ENCODE measurements around the gene ABHD12B. TPM values are rescaled to one million over a fixed set of nuclear protein-coding genes. Genes with fewer than 3 reads are reported as not detected.

The ABHD12B gene
- total and polyA plus RNA-seq, 2 of the 13 experiments (the other 11 are each of a cell fraction or from before 2014, with no cell fraction given), result not detected

DNA sequence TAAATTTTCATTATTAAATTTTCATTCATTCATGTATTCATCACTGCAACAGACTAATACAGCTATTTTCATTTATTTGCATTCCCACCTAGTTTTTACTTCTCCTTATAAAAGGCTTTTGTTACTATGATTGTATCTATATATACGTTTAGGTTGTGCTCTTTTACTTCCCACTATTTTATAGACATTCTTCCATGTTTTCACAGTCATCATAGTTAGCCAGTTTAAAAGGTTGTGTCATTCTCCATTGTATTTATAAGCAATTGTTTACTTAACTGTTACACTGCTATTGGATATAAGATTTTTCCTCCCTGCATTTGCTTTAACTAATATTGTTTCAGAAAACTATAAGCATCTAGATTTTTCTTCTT, 12.0 kb downstream of the ABHD12B start (continued):
- TF ChIP-seq, protein P1, sequence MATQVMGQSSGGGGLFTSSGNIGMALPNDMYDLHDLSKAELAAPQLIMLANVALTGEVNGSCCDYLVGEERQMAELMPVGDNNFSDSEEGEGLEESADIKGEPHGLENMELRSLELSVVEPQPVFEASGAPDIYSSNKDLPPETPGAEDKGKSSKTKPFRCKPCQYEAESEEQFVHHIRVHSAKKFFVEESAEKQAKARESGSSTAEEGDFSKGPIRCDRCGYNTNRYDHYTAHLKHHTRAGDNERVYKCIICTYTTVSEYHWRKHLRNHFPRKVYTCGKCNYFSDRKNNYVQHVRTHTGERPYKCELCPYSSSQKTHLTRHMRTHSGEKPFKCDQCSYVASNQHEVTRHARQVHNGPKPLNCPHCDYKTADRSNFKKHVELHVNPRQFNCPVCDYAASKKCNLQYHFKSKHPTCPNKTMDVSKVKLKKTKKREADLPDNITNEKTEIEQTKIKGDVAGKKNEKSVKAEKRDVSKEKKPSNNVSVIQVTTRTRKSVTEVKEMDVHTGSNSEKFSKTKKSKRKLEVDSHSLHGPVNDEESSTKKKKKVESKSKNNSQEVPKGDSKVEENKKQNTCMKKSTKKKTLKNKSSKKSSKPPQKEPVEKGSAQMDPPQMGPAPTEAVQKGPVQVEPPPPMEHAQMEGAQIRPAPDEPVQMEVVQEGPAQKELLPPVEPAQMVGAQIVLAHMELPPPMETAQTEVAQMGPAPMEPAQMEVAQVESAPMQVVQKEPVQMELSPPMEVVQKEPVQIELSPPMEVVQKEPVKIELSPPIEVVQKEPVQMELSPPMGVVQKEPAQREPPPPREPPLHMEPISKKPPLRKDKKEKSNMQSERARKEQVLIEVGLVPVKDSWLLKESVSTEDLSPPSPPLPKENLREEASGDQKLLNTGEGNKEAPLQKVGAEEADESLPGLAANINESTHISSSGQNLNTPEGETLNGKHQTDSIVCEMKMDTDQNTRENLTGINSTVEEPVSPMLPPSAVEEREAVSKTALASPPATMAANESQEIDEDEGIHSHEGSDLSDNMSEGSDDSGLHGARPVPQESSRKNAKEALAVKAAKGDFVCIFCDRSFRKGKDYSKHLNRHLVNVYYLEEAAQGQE (IDR thresholded peaks at IDR 0.05; ENCODE audit: borderline replicate concordance in 1 of 2, low read depth in 1 of 2, low read length in 2 of 2), result no peak
- no peak for TF ChIP-seq SNRNP70 (IDR thresholded peaks at IDR 0.05; ENCODE audit: low read depth, low read length)

DNA sequence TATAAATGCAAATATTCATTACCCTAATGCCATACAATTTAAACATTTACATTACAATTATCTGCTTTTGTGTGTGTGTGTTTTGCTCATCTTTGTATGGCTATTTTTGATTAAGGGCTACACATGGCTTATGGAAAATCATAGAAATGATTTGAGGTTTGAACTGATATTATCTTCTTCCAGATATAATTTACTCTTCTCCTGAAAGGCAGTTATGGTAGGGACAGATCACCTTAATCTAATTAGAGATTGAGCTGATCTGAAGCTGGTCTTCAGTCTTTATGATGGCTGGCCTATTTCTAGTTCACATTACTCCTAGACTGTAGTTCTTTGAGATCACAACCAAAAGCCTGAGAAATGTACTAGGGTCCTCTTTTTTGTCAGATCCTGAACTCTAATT, 15.6 kb downstream of the ABHD12B start:
- Histone ChIP-seq H3K4me2 (ENCODE audit: low read depth, low read length) (no peak overlapping the region), H3K36me3 (replicated peaks in 1 of 2; ENCODE audit: control insufficient read depth in 1 of 2, insufficient read depth in 2 of 2, low read length in 2 of 2) (no peaks in the 10 kb centered on the region), H4K20me1 (ENCODE audit: insufficient read depth, low read length) (no peaks in the 10 kb centered on the region), H3K79me2 (ENCODE audit: insufficient read depth, low read length) (no peaks in the 10 kb centered on the region), H3K4me3 (replicated peaks in 1 of 3; ENCODE audit: insufficient read depth in 1 of 3, low read depth in 2 of 3, low read length in 3 of 3) (no peak overlapping the region), H3K9ac (ENCODE audit: insufficient read depth, low read depth, low read length) (no peak overlapping the region), H3K9me3 (ENCODE audit: low read length) (no peaks in the 10 kb centered on the region), H3K27me3 (ENCODE audit: control insufficient read depth in 1 of 2, insufficient read depth in 2 of 2, low read length in 2 of 2) (no peaks in the 10 kb centered on the region), H3K4me1 (ENCODE audit: insufficient read depth, low read length) (peaks cover 22% of the 10 kb centered on the region), H3K27ac (ENCODE audit: extremely low read length, insufficient read depth, low read length) (no peak overlapping the region), H2AFZ (ENCODE audit: low read length) (no peak overlapping the region)
- BruUV-seq (replicated peaks), result no TSS peak
- TF ChIP-seq, protein P2, sequence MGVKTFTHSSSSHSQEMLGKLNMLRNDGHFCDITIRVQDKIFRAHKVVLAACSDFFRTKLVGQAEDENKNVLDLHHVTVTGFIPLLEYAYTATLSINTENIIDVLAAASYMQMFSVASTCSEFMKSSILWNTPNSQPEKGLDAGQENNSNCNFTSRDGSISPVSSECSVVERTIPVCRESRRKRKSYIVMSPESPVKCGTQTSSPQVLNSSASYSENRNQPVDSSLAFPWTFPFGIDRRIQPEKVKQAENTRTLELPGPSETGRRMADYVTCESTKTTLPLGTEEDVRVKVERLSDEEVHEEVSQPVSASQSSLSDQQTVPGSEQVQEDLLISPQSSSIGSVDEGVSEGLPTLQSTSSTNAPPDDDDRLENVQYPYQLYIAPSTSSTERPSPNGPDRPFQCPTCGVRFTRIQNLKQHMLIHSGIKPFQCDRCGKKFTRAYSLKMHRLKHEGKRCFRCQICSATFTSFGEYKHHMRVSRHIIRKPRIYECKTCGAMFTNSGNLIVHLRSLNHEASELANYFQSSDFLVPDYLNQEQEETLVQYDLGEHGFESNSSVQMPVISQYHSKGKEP (CRISPR knock-in tag; IDR thresholded peaks at IDR 0.05), result no peak
- TF ChIP-seq ZNF772 (CRISPR knock-in tag; IDR thresholded peaks at IDR 0.05) (no peak), JARID2 (CRISPR knock-in tag; IDR thresholded peaks at IDR 0.05; ENCODE audit: insufficient replicate concordance) (no peak), TCF7 (IDR thresholded peaks at IDR 0.05; ENCODE audit: low read depth) (no peak), ZNF788 (CRISPR knock-in tag; IDR thresholded peaks at IDR 0.05; ENCODE audit: borderline replicate concordance) (no peak), ZNF839 (CRISPR knock-in tag; IDR thresholded peaks at IDR 0.05; ENCODE audit: borderline replicate concordance) (no peak), HHEX (CRISPR knock-in tag; IDR thresholded peaks at IDR 0.05) (no peak)
- ChIA-PET CTCF (ENCODE audit: low intra/inter-chr PET ratio, low total read pairs) (no interaction called here), POLR2A (no interaction called here)
- intact Hi-C loops (cut with micrococcal nuclease; ENCODE audit: unreplicated experiment) (no loop called here), in situ Hi-C loops (cut with HindIII; ENCODE audit: extremely low pct_ligation_motif_present, low pct_unique_long_range_greater_than_20kb) (no loop called here)
- FAIRE-seq, result no peak
- ATAC-seq, result no peak
- no peak for DNase-seq (ENCODE audit: low spot score)
